BE2C (cell line): Measurements from ENCODE around the gene KRTAP10-6.
"Not testable (repeated sequence)": the region's sequence is repeated elsewhere in the genome, so short reads cannot be mapped to it uniquely, and the experiment has no call there.

Source experiments
- DNase-seq: peaks from one replicate; pipeline ENCODE4 v3.0.0-alpha.2; 2020
- H3K27me3 ChIP-seq: fragments of 250-450 bp; sonication (Bioruptor Pico); 2 replicates; pipeline ENCODE4 v1.5.1; 2020; ENCODE audit warnings: mild to moderate bottlenecking
- H3K36me3 ChIP-seq: fragments of 250-450 bp; sonication (Bioruptor Pico); 2 replicates; pipeline ENCODE4 v1.5.1; 2020; ENCODE audit warnings: mild to moderate bottlenecking
- H3K4me1 ChIP-seq: fragments of 250-450 bp; sonication (Bioruptor Pico); 2 replicates; pipeline ENCODE4 v1.5.1; 2020
- H3K4me3 ChIP-seq: 2 replicates; pipeline ENCODE4 v1.5.1; 2011; ENCODE audit warnings: low read depth, low read length
- H3K9me3 ChIP-seq: fragments of 250-450 bp; sonication (Bioruptor Pico); 2 replicates; pipeline ENCODE4 v1.5.1; 2020
- TF ChIP-seq, protein P1 (sequence below): IDR thresholded peaks from 2 replicates; pipeline ENCODE4 v1.5.1; 2012; ENCODE audit warnings: mild to moderate bottlenecking, low read depth, low read length

The KRTAP10-6 gene

DNA sequence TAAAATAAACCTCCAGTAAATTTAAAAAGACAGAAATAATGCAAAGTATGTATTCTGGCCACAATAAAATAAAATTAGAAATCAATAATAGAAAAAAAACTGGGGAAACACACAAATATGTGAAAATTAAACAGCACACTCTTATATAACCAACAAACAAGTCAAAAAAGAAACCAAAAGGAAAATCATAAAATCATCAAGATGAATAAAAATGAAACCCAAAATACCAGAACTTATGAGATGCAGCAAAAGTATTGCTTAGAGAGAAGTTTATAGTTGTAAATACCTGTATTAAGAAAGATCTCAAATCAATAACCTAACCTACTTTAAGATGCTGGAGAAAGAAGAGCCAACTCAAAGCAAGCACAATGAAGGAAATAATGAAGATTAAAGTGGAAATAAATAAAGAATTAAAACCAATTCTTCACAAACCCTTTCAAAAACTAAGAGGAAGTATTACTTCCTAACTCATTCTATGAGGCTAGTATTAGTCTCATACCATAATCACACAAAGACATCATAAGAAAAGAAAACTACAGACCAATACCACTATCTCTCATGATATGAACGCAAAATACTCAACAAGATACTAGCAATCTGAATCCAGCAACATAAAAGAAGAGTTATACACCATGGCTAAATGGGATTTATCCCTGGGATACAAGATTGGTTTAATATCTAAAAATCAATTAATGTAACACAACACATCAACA lies 27.3 kb downstream of the KRTAP10-6 start:
- TF ChIP-seq, protein P1, sequence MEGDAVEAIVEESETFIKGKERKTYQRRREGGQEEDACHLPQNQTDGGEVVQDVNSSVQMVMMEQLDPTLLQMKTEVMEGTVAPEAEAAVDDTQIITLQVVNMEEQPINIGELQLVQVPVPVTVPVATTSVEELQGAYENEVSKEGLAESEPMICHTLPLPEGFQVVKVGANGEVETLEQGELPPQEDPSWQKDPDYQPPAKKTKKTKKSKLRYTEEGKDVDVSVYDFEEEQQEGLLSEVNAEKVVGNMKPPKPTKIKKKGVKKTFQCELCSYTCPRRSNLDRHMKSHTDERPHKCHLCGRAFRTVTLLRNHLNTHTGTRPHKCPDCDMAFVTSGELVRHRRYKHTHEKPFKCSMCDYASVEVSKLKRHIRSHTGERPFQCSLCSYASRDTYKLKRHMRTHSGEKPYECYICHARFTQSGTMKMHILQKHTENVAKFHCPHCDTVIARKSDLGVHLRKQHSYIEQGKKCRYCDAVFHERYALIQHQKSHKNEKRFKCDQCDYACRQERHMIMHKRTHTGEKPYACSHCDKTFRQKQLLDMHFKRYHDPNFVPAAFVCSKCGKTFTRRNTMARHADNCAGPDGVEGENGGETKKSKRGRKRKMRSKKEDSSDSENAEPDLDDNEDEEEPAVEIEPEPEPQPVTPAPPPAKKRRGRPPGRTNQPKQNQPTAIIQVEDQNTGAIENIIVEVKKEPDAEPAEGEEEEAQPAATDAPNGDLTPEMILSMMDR = no peak
- Histone ChIP-seq H3K36me3 (no peaks in the 10 kb centered on the region), H3K4me3 (no peak overlapping the region), H3K4me1 (no peaks in the 10 kb centered on the region), H3K9me3 (no peaks in the 10 kb centered on the region), H3K27me3 (no peaks in the 10 kb centered on the region; the same call in 1 of the 2 replicates)
- no peak for DNase-seq

- Histone ChIP-seq H3K4me1 (no peaks in the 10 kb centered on the region), H3K27me3 (no peaks in the 10 kb centered on the region; the same call in 1 of the 2 replicates), H3K9me3 (no peaks in the 10 kb centered on the region), H3K36me3 (no peaks in the 10 kb centered on the region), H3K4me3 (no peak overlapping the region)
- TF ChIP-seq, protein P1 = no peak
- DNase-seq = no peak
These were observed 28.2 kb downstream of the KRTAP10-6 start for GRCh38 chr21:44564099-44564498.

GRCh38 chr21:44558695-44559094 lies 33.6 kb downstream of the KRTAP10-6 start, which contains the start of gene KRTAP10-3:
KRTAP10-3 (minus strand) TSS chr21:44558795; CDS start chr21:44558715, 80 bp downstream.
- Histone ChIP-seq H3K36me3 (no peaks in the 10 kb centered on the region), H3K9me3 (no peaks in the 10 kb centered on the region), H3K27me3 (peaks cover 37% of the 10 kb centered on the region), H3K4me1 (no peaks in the 10 kb centered on the region), H3K4me3 (no peak within 1 kb of the TSS)
- no peak for DNase-seq
- TF ChIP-seq, protein P1 = no peak

- not testable (repeated sequence) for H3K4me1 ChIP-seq, DNase-seq, H3K36me3 ChIP-seq, H3K4me3 ChIP-seq, H3K9me3 ChIP-seq
- H3K27me3 ChIP-seq = peaks cover 41% of the 10 kb centered on the region
These were observed 34.0 kb downstream of the KRTAP10-6 start for GRCh38 chr21:44558329-44558675.

- Histone ChIP-seq H3K36me3 (no peaks in the 10 kb centered on the region), H3K4me3 (no peak overlapping the region), H3K4me1 (no peaks in the 10 kb centered on the region), H3K27me3 (peaks cover 47% of the 10 kb centered on the region), H3K9me3 (no peaks in the 10 kb centered on the region)
- TF ChIP-seq, protein P1 = no peak
- DNase-seq = no peak
These were observed 34.6 kb downstream of the KRTAP10-6 start for GRCh38 chr21:44557491-44558328.

- no peak for DNase-seq
- Histone ChIP-seq H3K27me3 (peaks cover 52% of the 10 kb centered on the region), H3K36me3 (no peaks in the 10 kb centered on the region), H3K4me1 (no peaks in the 10 kb centered on the region), H3K4me3 (no peak overlapping the region), H3K9me3 (no peaks in the 10 kb centered on the region)
- TF ChIP-seq, protein P1 = no peak
These were observed 35.4 kb downstream of the KRTAP10-6 start for GRCh38 chr21:44556879-44557278.
